Skeletal muscle tissue (tissue), 4 donors: Measurements from ENCODE around the gene CNPY3. TPM values are rescaled to one million over a fixed set of nuclear protein-coding genes. Genes with fewer than 3 reads are reported as not detected.

ENCODE experiments used
- H3K27ac ChIP-seq: one replicate; pipeline ENCODE4 v1.7.0; 2013; ENCODE audit warnings: mild to moderate bottlenecking, low read depth, low read length, inconsistent platforms
- H3K27me3 ChIP-seq, 3 donors: one replicate each; pipeline ENCODE4 v1.7.0; 2013; ENCODE audit warnings: low read length in 3 of 3; ENCODE audit not compliant: control insufficient read depth in 3 of 3, insufficient read depth in 3 of 3
- H3K36me3 ChIP-seq, 3 donors: one replicate each; pipeline ENCODE4 v1.7.0; 2013; ENCODE audit warnings: low read length in 3 of 3; ENCODE audit not compliant: control insufficient read depth in 3 of 3, insufficient read depth in 3 of 3
- H3K4me1 ChIP-seq, 3 donors: one replicate each; pipeline ENCODE4 v1.7.0; 2013; ENCODE audit warnings: low read length in 3 of 3, mild to moderate bottlenecking in 3 of 3; ENCODE audit not compliant: control insufficient read depth in 3 of 3, insufficient read depth in 3 of 3
- H3K4me3 ChIP-seq, 3 donors: one replicate each; pipeline ENCODE4 v1.7.0; 2013; ENCODE audit warnings: low read length in 3 of 3
- H3K9ac ChIP-seq, 3 donors: one replicate each; pipeline ENCODE4 v1.7.0; 2013; ENCODE audit warnings: low read length in 3 of 3, mild to moderate bottlenecking in 3 of 3, moderate library complexity in 2 of 3, low read depth in 1 of 3
- H3K9me3 ChIP-seq, 3 donors: one replicate each; pipeline ENCODE4 v1.7.0; 2013; ENCODE audit warnings: low read length in 3 of 3; ENCODE audit not compliant: control insufficient read depth in 3 of 3
- total RNA-seq: library from RNA; depleted of rRNA; stranded (reverse); fragments of >200 nt; gene quantifications from one replicate; pipeline ENCODE4 v1.2.3, GENCODE V29; 2014
- donor health status: Osteomylitis.

The CNPY3 gene
- total RNA-seq, 1 donor from 2014 or later, result 9.4 TPM

- H3K4me3 ChIP-seq, result no peak overlapping the region
- no peaks in the 10 kb centered on the region for H3K9me3 ChIP-seq
- H3K27me3 ChIP-seq, result no peaks in the 10 kb centered on the region
- H3K36me3 ChIP-seq, result peaks cover 29 to 51% (median 49%) of the 10 kb centered on the region in 3 donors
- peaks cover 14 to 17% (median 15%) of the 10 kb centered on the region in 3 donors for H3K4me1 ChIP-seq
- H3K9ac ChIP-seq, result no peak overlapping the region
- no peak overlapping the region for H3K27ac ChIP-seq
These were observed 34.0 kb downstream of the CNPY3 start for GRCh38 chr6:42963179-42963854.

- Histone ChIP-seq H3K36me3 (peaks cover 32 to 58% (median 57%) of the 10 kb centered on the region in 3 donors), H3K4me1 (peaks cover 14 to 17% (median 15%) of the 10 kb centered on the region in 3 donors), H3K9me3 (no peaks in the 10 kb centered on the region), H3K27me3 (no peaks in the 10 kb centered on the region), H3K27ac (no peak overlapping the region), H3K9ac (no peak overlapping the region), H3K4me3 (no peak overlapping the region)
These were observed 34.8 kb downstream of the CNPY3 start for GRCh38 chr6:42963855-42964605.

GRCh38 chr6:42966571-42966970 is 37.3 kb downstream of the CNPY3 start:
- Histone ChIP-seq H3K4me1 (peaks cover 0 to 6% (median 4%) of the 10 kb centered on the region in 3 donors), H3K27ac (no peak overlapping the region), H3K27me3 (no peaks in the 10 kb centered on the region), H3K36me3 (peaks cover 36 to 67% (median 66%) of the 10 kb centered on the region in 3 donors), H3K4me3 (no peak overlapping the region), H3K9me3 (no peaks in the 10 kb centered on the region), H3K9ac (no peak overlapping the region)

- Histone ChIP-seq H3K9ac (no peak overlapping the region), H3K9me3 (no peaks in the 10 kb centered on the region), H3K27ac (no peak overlapping the region), H3K27me3 (no peaks in the 10 kb centered on the region), H3K36me3 (peaks cover 36 to 64% (median 62%) of the 10 kb centered on the region in 3 donors), H3K4me1 (peaks cover 0 to 11% (median 4%) of the 10 kb centered on the region in 3 donors), H3K4me3 (no peak overlapping the region)
These were observed 37.9 kb downstream of the CNPY3 start for GRCh38 chr6:42967228-42967627.

GRCh38 chr6:42968126-42968701 is 38.9 kb downstream of the CNPY3 start:
- no peak overlapping the region for H3K4me3 ChIP-seq

GRCh38 chr6:42968783-42969182 is 39.5 kb downstream of the CNPY3 start:
- Histone ChIP-seq H3K4me1 (peaks cover 0 to 11% (median 4%) of the 10 kb centered on the region in 3 donors), H3K36me3 (peaks cover 29 to 55% (median 53%) of the 10 kb centered on the region in 3 donors), H3K27ac (no peak overlapping the region), H3K9me3 (no peaks in the 10 kb centered on the region), H3K27me3 (no peaks in the 10 kb centered on the region), H3K9ac (no peak overlapping the region), H3K4me3 (no peak overlapping the region)

More at GRCh38 chr6:42968126-42968701, 38.9 kb downstream of the CNPY3 start:
- Histone ChIP-seq H3K27ac (no peak overlapping the region), H3K9ac (no peak overlapping the region), H3K4me1 (peaks cover 0 to 11% (median 4%) of the 10 kb centered on the region in 3 donors), H3K36me3 (peaks cover 32 to 56% (median 55%) of the 10 kb centered on the region in 3 donors), H3K9me3 (no peaks in the 10 kb centered on the region), H3K27me3 (no peaks in the 10 kb centered on the region)

- H3K36me3 ChIP-seq, result peaks cover 24 to 51% (median 49%) of the 10 kb centered on the region in 3 donors
- H3K9ac ChIP-seq, result no peak overlapping the region
- no peaks in the 10 kb centered on the region for H3K27me3 ChIP-seq
- H3K4me3 ChIP-seq, result no peak overlapping the region
- no peaks in the 10 kb centered on the region for H3K9me3 ChIP-seq
- H3K4me1 ChIP-seq, result peaks cover 0 to 11% (median 4%) of the 10 kb centered on the region in 3 donors
- H3K27ac ChIP-seq, result no peak overlapping the region
These were observed 40.2 kb downstream of the CNPY3 start for GRCh38 chr6:42969431-42969830.

GRCh38 chr6:42969934-42970333 is 40.7 kb downstream of the CNPY3 start:
- H3K36me3 ChIP-seq, result peaks cover 21 to 49% (median 44%) of the 10 kb centered on the region in 3 donors
- peaks cover 0 to 11% (median 4%) of the 10 kb centered on the region in 3 donors for H3K4me1 ChIP-seq
- no peak overlapping the region for H3K4me3 ChIP-seq
- no peak overlapping the region for H3K9ac ChIP-seq
- no peak overlapping the region for H3K27ac ChIP-seq
- no peaks in the 10 kb centered on the region for H3K9me3 ChIP-seq
- H3K27me3 ChIP-seq, result no peaks in the 10 kb centered on the region

GRCh38 chr6:42970871-42971612 is 41.8 kb downstream of the CNPY3 start:
- Histone ChIP-seq H3K9me3 (no peaks in the 10 kb centered on the region), H3K27ac (no peak overlapping the region)

More at GRCh38 chr6:42970871-42971612, 41.8 kb downstream of the CNPY3 start:
- Histone ChIP-seq H3K4me3 (no peak overlapping the region), H3K27me3 (no peaks in the 10 kb centered on the region), H3K4me1 (peaks cover 0 to 11% (median 4%) of the 10 kb centered on the region in 3 donors), H3K9ac (no peak overlapping the region), H3K36me3 (peaks cover 17 to 38% (median 34%) of the 10 kb centered on the region in 3 donors)
